SK-N-MC (cell line): ENCODE results near the gene C15orf61.

ENCODE experiments used
- EZH2 ChIP-seq: fragments of 200-600 bp; sonication (generic); IDR thresholded peaks from one replicate; pipeline ENCODE4 v1.6.1; 2017; ENCODE audit warnings: antibody characterized with exemption
- POLR2AphosphoS5 ChIP-seq: IDR thresholded peaks from 2 replicates; pipeline ENCODE4 v1.6.1; 2012; ENCODE audit warnings: mild to moderate bottlenecking, low read depth, low read length, borderline replicate concordance

- TF ChIP-seq POLR2AphosphoS5 (no peak), EZH2 (no peak)
Measured at GRCh38 chr15:67534360-67534759, 13.4 kb downstream of the C15orf61 start.
